Measurements from ENCODE around the gene SDF4. TPM values are rescaled to one million over a fixed set of nuclear protein-coding genes. Genes with fewer than 3 reads are reported as not detected.
A peak's percentile ranks its signal among the peaks of the same experiment; 100 is the strongest.

SDF4 gene
- total and polyA plus RNA-seq, 2 donors (not counting 1 experiment from before 2014, with no cell fraction given), result 100 to 143 TPM

- intact Hi-C loops (cut with micrococcal nuclease), result loop anchor here (10.0 kb wide), 1 partner anchor 202 kb away; no protein-coding TSS in a partner anchor
- H3K27me3 ChIP-seq (replicated peaks in 1 of 4; ENCODE audit: control extremely low read depth in 1 of 4, control insufficient read depth in 3 of 4, insufficient read depth in 4 of 4, low read length in 3 of 4), result peaks cover 0 to 36% (median 8%) of the 10 kb centered on the region in 4 experiments
- peaks cover 22% of the 10 kb centered on the region for H3K79me2 ChIP-seq (ENCODE audit: control insufficient read depth, insufficient read depth, low read length)
- 63% methylated on average over 29 of the region's 34 CpGs for WGBS (ENCODE audit: insufficient coverage)
- peaks cover 0 to 8% of the 10 kb centered on the region in 2 experiments for H3K36me3 ChIP-seq (replicated peaks in 1 of 2; ENCODE audit: control extremely low read depth in 1 of 2, control insufficient read depth in 1 of 2, extremely low read depth in 1 of 2, insufficient read depth in 2 of 2, low read length in 1 of 2)
- H3K9me3 Mint-ChIP-seq (ENCODE audit: insufficient read depth), result no peaks in the 10 kb centered on the region
- no peak overlapping the region for H2AFZ ChIP-seq (ENCODE audit: insufficient read depth, low read depth, low read length, poor library complexity, severe bottlenecking)
- H3K4me3 ChIP-seq (ENCODE audit: control extremely low read depth in 1 of 5, extremely low read depth in 1 of 5, insufficient read depth in 1 of 5, low read depth in 2 of 5, low read length in 4 of 5), result no peak overlapping the region
- peaks cover 26% of the 10 kb centered on the region for H3K4me1 Mint-ChIP-seq
- no peak for DNase-seq
- H3K27ac ChIP-seq (ENCODE audit: low read length in 2 of 2), result no peak overlapping the region
- ChIA-PET CTCF (interaction anchor here (2.8 kb wide), 1 partner anchor 115 kb away, joined by 19 read pairs; no protein-coding TSS in a partner anchor), POLR2A (interaction anchor here (1.6 kb wide), 1 partner anchor 115 kb away, joined by 3 read pairs; no protein-coding TSS in a partner anchor)
- H3K9me3 ChIP-seq (ENCODE audit: control extremely low read depth in 1 of 3, control insufficient read depth in 2 of 3, insufficient read depth in 1 of 3, low read length in 2 of 3), result peaks cover 0 to 5% (median 0%) of the 10 kb centered on the region in 3 donors
- H3K4me1 ChIP-seq (ENCODE audit: control insufficient read depth in 2 of 2, insufficient read depth in 2 of 2, low read length in 2 of 2), result peaks cover 23 to 24% of the 10 kb centered on the region in 2 donors
- H3K27me3 Mint-ChIP-seq, result no peaks in the 10 kb centered on the region
- TF ChIP-seq CTCF (IDR thresholded peaks at IDR 0.05) (no peak), EZH2 (IDR thresholded peaks at IDR 0.05; ENCODE audit: borderline replicate concordance, insufficient read depth, low read depth, low read length, poor library complexity, severe bottlenecking) (no peak)
- ATAC-seq (ENCODE audit: low read depth), result peak; percentile 26
- no peak overlapping the region for H3K27ac Mint-ChIP-seq
- H3K4me3 Mint-ChIP-seq, result peak overlapping the region; percentile 29
- H4K20me1 ChIP-seq (ENCODE audit: control insufficient read depth, insufficient read depth, low read length, poor library complexity, severe bottlenecking), result peaks cover 24% of the 10 kb centered on the region
- no peak overlapping the region for H3K9ac ChIP-seq (ENCODE audit: low read length)
- peak overlapping the region; percentile 58 for H3K4me2 ChIP-seq (replicated peaks; ENCODE audit: low read depth, low read length, poor library complexity, severe bottlenecking)
Observed at GRCh38 chr1:1236945-1237873, 5.4 kb upstream of the SDF4 start.

All from B cell (primary cell).